ENCODE measurements around the gene RIPK3.

DNA sequence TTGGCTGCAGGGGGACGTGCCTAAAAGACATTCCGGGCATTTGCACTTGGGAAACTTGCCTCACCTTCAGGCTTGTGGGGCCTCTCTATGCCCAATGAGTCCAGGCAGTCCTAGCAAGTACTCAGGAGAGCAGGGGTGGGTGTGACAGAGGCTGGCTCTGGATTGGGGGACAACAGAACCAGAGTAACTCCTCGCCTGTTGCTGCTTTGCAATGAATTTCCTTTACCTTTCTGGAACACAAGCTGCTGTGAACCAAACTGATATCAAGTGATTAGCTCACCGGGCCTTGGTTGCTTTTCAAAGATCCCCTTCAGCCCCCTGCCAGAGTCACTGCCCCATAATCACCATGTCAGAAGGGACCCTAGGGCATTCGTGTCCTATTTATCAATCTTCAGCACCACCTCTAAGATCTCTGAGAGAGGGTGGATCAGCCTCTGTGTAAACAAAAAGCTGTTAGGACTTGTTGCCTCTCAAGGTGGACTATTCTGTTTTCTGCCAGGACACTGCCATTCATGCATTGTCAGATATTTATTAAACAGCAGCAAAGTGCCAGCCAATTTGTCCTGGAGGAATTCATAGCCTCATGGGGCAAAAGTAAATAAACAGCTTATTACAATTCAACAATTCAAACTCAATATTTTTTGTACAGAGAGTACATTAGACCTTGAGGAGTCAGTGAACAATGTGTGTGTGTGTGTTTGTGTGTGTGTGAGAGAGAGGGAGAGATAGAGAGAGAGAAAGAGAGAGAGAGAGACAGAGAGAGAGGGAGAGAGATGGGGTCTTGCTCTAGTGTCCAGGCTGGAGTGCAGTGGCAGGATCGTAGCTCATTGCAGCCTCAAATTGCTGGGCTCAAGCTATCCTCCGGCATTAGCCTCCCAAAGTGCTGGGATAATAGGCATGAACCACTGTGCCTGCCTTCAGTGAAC, 39.5 kb upstream of the RIPK3 start:
- TF ChIP-seq POLR2A (IDR thresholded peaks at IDR 0.05) = no peak
- TF ChIP-seq, protein P1, sequence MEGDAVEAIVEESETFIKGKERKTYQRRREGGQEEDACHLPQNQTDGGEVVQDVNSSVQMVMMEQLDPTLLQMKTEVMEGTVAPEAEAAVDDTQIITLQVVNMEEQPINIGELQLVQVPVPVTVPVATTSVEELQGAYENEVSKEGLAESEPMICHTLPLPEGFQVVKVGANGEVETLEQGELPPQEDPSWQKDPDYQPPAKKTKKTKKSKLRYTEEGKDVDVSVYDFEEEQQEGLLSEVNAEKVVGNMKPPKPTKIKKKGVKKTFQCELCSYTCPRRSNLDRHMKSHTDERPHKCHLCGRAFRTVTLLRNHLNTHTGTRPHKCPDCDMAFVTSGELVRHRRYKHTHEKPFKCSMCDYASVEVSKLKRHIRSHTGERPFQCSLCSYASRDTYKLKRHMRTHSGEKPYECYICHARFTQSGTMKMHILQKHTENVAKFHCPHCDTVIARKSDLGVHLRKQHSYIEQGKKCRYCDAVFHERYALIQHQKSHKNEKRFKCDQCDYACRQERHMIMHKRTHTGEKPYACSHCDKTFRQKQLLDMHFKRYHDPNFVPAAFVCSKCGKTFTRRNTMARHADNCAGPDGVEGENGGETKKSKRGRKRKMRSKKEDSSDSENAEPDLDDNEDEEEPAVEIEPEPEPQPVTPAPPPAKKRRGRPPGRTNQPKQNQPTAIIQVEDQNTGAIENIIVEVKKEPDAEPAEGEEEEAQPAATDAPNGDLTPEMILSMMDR (IDR thresholded peaks at IDR 0.05) = no peak

All from ovary (tissue), 3 donors.